ENCODE measurements around the gene KCTD19. TPM values are rescaled to one million over a fixed set of nuclear protein-coding genes. Genes with fewer than 3 reads are reported as not detected.
"Not testable (repeated sequence)": the region's sequence is repeated elsewhere in the genome, so short reads cannot be mapped to it uniquely, and the experiment has no call there.

The KCTD19 gene
- 1 to 10 TPM; 1.8 to 2.0 TPM for total RNA-seq

DNA sequence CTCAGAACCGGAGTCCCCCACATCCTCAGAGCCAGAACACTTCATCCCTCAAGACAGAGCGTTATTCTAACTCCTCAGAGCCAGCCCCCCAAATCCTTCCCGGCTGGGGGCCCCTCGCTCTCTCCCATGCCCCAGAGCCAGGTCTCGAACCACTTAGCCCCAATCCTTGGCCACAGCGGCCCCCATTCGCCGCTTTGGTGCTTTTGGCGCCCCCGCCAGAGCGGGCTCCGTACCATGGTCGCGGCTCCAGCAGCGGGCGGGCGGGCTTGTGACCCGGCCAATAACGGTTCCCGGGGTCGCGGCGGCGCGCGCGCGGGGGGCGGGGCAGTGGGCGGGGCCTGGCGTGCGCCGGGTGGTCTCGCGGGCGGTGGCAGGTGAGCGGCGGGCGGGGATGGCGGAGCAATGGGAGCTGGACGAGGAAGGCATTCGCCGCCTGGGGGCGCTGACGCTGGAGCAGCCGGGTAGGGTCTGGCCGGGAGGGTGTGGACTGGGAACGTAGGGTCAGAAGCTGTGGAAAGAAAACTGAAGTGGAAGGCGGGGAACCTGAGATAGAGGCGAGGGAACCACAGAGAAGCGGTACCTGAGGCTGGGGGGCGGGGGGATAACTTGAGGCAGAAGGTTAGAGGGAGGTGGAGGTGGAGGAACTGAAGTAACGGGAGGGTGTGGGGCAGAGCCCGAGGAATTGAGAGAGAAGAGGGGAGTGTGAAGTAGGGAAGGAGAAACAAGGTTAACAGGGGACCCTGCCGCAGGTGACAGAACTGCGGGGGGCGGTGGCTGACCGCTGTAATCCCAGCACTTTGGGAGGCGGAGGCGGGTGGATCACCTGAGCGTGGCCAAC lies at the start of gene KCTD19, which contains the start of gene LRRC36:
Gene KCTD19, minus strand, starts transcription at position 270 of the 838 bp plus-strand sequence. Its CDS starts 34 bp downstream, at position 236.
Gene LRRC36, plus strand, starts transcription at position 344 of the 838 bp plus-strand sequence. Its CDS starts 48 bp downstream, at position 392.
- Mint-ChIP-seq H3K27ac (peak within 1 kb of the TSS; percentile 72), H3K9me3 (ENCODE audit: low read depth) (no peaks in the 10 kb centered on the region), H3K4me3 (peak within 1 kb of the TSS; percentile 76), H3K36me3 (ENCODE audit: low read depth) (no peaks in the 10 kb centered on the region), H3K4me1 (peaks cover 7% of the 10 kb centered on the region), H3K27me3 (peaks cover 38% of the 10 kb centered on the region)
- DNase-seq: peak; percentile 82
- ChIA-PET CTCF (interaction anchor here (0.5 to 4.0 kb wide), 15 partner anchors 13 to 658 kb away, joined by 3 to 19 read pairs (median 3); no protein-coding TSS in a partner anchor), POLR2A (interaction anchor here (0.7 kb wide), 1 partner anchor 36 kb away, joined by 3 read pairs; no protein-coding TSS in a partner anchor)
- intact Hi-C loops (cut with DNase I, micrococcal nuclease): loop anchor here in 1 of 2 experiments (1.0 kb wide), 1 partner anchor 47 kb away; the partner anchor contains the start of gene PLEKHG4
- peak; percentile 91 for ATAC-seq

DNA sequence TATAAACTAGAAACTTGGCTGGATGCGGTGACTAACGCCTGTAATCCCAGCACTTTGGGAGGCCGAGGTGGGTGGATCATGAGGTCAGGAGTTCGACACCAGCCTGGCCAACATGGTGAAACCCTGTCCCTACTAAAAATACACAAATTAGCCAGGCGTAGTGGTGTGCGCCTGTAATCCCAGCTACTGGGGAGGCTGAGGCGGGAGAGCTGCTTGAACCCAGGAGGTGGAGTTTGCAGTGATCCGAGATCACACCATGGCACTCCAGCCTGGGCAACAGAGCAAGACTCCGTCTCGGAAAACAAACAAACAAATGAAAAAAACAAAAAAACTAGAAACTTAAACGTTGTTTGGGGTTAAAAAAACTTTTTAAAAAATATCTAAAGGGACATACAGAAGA lies 49.5 kb upstream of the KCTD19 start:
- H3K27ac Mint-ChIP-seq; POLR2A ChIA-PET; H3K36me3 Mint-ChIP-seq (ENCODE audit: low read depth); ATAC-seq; H3K4me3 Mint-ChIP-seq; H3K27me3 Mint-ChIP-seq; H3K9me3 Mint-ChIP-seq (ENCODE audit: low read depth); intact Hi-C loops (cut with DNase I, micrococcal nuclease); DNase-seq; CTCF ChIA-PET; H3K4me1 Mint-ChIP-seq: not testable (repeated sequence)

DNA sequence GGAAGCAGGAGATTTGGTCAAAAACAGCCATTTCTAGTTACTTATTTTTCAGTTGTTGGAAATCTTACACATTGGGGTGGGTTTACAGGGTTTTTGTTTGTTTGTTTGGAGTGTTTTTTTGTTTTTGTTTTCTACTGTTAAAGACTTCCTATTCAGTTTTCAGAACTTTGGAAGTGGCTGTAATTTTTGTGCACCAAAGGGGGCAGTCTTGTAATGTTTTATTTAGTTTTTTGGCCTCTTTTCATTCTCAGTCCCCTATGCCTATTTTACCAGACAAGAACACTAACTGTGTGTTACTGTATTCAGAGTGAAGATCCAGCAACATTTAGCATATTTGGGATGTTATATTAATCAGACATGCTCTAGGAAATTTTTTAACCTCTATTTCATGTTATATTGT lies 46.1 kb upstream of the KCTD19 start:
- ChIA-PET CTCF (interaction anchor here (0.7 to 2.3 kb wide), 9 partner anchors 13 to 96 kb away, joined by 3 to 6 read pairs (median 4); partner anchors contain the start of gene ZDHHC1), POLR2A (interaction anchor here (0.7 kb wide), 1 partner anchor 19 kb away, joined by 7 read pairs; no protein-coding TSS in a partner anchor)
- DNase-seq (no peak), ATAC-seq (no peak)
- H3K27ac Mint-ChIP-seq: no peak overlapping the region
- H3K4me1 Mint-ChIP-seq: no peaks in the 10 kb centered on the region
- intact Hi-C loops (cut with DNase I, micrococcal nuclease): no loop called here
- H3K4me3 Mint-ChIP-seq: no peak overlapping the region
- no peaks in the 10 kb centered on the region for H3K36me3 Mint-ChIP-seq (ENCODE audit: low read depth)
- H3K9me3 Mint-ChIP-seq (ENCODE audit: low read depth): no peaks in the 10 kb centered on the region
- H3K27me3 Mint-ChIP-seq: peaks cover 7% of the 10 kb centered on the region

DNA sequence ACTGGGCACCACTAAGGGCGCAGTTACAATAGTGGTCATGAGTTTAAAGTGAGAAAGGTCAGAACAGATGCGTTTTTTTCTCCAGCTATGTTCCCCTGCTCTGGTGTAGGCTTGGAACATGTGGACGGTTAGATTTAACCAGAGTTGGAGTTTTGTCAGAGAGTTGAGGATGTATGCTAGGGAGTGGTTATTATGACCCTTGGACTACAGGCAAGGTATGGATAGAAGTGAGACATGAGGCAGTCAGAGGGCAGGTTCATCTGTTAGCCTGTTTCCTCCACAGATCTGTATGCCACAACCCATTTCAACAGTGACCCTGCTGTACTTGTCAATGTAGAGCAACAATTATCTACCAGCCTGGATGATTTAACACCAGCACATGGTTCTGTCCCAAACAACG lies 44.1 kb upstream of the KCTD19 start:
- Mint-ChIP-seq H3K4me1 (peaks cover 2% of the 10 kb centered on the region), H3K9me3 (ENCODE audit: low read depth) (no peaks in the 10 kb centered on the region), H3K27me3 (peaks cover 4% of the 10 kb centered on the region), H3K4me3 (no peak overlapping the region), H3K27ac (no peak overlapping the region), H3K36me3 (ENCODE audit: low read depth) (no peaks in the 10 kb centered on the region)
- POLR2A ChIA-PET: no interaction called here
- ATAC-seq: no peak
- CTCF ChIA-PET: interaction anchor here (0.6 kb wide), 1 partner anchor 19 kb away, joined by 3 read pairs; no protein-coding TSS in a partner anchor
- intact Hi-C loops (cut with DNase I, micrococcal nuclease): no loop called here
- DNase-seq: no peak

DNA sequence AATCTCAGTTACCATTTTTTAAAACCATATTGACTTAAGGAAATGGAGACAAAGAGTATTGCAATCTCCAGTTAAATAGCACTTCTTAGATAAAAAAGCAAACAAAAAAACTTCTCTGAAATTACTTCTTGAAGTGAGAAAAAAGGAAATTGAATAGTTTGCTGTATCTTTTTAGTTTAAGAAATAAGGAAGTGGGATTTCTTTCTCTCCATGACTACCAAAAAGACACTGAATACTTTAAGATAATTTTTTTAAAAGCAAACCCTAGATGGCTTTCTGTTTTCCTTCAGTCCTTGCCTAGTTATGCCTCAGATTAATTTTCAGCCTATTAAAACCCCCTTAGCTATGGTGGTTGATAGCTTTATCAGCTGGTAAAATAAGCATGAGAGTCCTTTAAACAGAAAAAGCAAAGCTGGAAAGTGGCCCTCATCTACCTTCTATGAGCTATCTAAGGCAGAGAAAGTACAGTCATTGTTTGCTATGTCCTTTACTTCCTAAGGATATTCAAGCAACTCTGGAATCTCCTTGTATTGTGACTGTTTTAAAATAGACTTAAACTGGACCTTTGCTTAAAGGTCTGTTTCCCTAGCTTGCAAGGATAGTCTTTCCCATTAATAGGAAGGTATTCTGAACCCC lies 38.2 kb upstream of the KCTD19 start:
- ChIA-PET CTCF (interaction anchor here (1.1 to 1.5 kb wide), 2 partner anchors 8 to 35 kb away, joined by 3 to 4 read pairs; no protein-coding TSS in a partner anchor), POLR2A (interaction anchor here (0.6 kb wide), 1 partner anchor 597 kb away, joined by 3 read pairs; no protein-coding TSS in a partner anchor)
- intact Hi-C loops (cut with DNase I, micrococcal nuclease): loop anchor here in 1 of 2 experiments (2.0 to 10.0 kb wide), 3 partner anchors 16 to 220 kb away; no protein-coding TSS in a partner anchor
- Mint-ChIP-seq H3K4me3 (no peak overlapping the region), H3K27ac (no peak overlapping the region), H3K4me1 (peaks cover 8% of the 10 kb centered on the region), H3K36me3 (ENCODE audit: low read depth) (no peaks in the 10 kb centered on the region), H3K27me3 (no peaks in the 10 kb centered on the region), H3K9me3 (ENCODE audit: low read depth) (no peaks in the 10 kb centered on the region)
- DNase-seq: no peak
- no peak for ATAC-seq

DNA sequence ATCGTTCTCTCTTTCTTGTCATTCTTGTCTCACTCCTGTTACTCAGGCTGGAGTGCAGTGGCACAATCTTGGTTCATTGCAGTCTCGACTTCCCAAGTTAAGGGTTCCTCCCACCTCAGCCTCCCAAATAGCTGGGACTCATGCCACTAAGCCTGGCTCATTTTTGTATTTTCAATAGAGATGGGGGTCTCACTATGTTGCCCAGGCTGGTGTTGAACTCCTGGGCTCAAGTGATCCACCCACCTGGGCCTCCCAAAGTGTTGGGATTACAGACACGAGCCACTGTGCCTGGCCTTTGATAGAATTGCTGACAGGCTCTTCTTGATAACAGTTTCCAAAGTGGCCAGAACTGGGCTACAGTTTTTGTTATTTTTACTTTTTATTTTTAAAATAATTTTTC lies 34.5 kb upstream of the KCTD19 start:
- Mint-ChIP-seq H3K27ac (no peak overlapping the region), H3K36me3 (ENCODE audit: low read depth) (no peaks in the 10 kb centered on the region), H3K27me3 (peaks cover 5% of the 10 kb centered on the region), H3K4me1 (peaks cover 10% of the 10 kb centered on the region), H3K9me3 (ENCODE audit: low read depth) (no peaks in the 10 kb centered on the region), H3K4me3 (no peak overlapping the region)
- intact Hi-C loops (cut with DNase I, micrococcal nuclease): loop anchor here in 1 of 2 experiments (10.0 kb wide), 1 partner anchor 224 kb away; no protein-coding TSS in a partner anchor
- no peak for DNase-seq
- CTCF ChIA-PET: no interaction called here
- POLR2A ChIA-PET: no interaction called here
- no peak for ATAC-seq

DNA sequence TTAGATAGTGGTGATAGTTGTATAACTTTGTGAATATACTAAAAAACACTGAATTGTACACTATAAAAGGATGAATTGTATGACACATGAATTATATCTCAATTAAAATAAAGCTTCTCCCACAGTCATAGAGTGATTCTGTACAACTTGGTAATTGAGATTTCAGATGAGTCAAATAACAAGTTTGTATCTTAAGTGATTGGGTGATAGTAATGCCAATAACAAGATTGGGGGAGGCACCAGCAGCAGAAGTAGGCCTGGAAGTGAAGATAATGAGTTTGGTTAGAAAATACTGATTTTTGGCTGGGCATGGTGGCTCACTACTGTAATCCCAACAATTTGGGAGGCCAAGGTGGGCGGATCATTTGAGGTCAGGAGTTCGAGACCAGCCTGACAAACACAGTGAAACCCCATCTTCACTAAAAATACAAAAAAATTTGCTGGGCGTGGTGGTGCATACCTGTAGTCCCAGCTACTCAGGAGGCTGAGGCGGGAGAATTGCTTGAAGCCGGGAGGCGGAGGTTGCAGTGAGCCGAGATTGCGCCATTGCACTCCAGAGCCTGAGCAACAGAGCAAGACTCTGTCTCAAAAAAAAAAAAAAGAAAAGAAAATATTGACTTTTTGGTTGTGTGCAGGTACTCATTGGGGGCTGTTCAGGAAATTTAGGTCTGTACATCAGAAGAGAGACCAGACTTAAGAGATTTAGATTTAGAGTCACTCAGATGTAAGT lies 33.2 kb upstream of the KCTD19 start:
- H3K9me3 Mint-ChIP-seq (ENCODE audit: low read depth); H3K4me3 Mint-ChIP-seq; H3K27ac Mint-ChIP-seq; H3K4me1 Mint-ChIP-seq; DNase-seq; H3K36me3 Mint-ChIP-seq (ENCODE audit: low read depth); H3K27me3 Mint-ChIP-seq; ATAC-seq: not testable (repeated sequence)
- POLR2A ChIA-PET: interaction anchor here (0.7 kb wide), 1 partner anchor 67 kb away, joined by 4 read pairs; no protein-coding TSS in a partner anchor
- intact Hi-C loops (cut with DNase I, micrococcal nuclease): loop anchor here in 1 of 2 experiments (10.0 kb wide), 2 partner anchors 225 to 325 kb away; no protein-coding TSS in a partner anchor
- CTCF ChIA-PET: interaction anchor here (0.9 kb wide), 1 partner anchor 13 kb away, joined by 4 read pairs; no protein-coding TSS in a partner anchor

DNA sequence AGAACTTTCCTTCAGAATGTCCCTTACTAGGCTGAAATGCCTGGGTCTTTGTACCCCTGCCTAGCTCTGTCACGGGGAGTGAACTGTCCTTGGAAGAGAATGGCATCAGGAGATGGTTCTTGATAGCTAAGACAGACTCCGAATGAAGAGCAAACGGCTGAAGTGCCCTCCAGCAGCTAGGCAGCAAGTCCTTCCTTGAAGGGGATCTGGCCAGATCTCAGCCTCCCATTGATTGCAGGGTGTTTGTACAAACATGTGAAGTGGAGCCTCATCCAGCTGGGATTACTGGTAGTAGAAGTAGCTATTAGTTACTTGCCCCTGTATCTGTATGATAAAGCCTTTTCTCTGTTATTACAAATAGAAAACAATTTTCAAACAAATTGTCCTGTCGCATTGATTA lies 31.0 kb upstream of the KCTD19 start:
- H3K27me3 Mint-ChIP-seq: peaks cover 6% of the 10 kb centered on the region
- H3K27ac Mint-ChIP-seq: no peak overlapping the region
- ChIA-PET CTCF (interaction anchor here (0.7 to 1.5 kb wide), 3 partner anchors 18 to 73 kb away, joined by 3 to 4 read pairs (median 4); partner anchors contain the start of gene TPPP3), POLR2A (no interaction called here)
- ATAC-seq (no peak), DNase-seq (no peak)
- no peaks in the 10 kb centered on the region for H3K36me3 Mint-ChIP-seq (ENCODE audit: low read depth)
- intact Hi-C loops (cut with DNase I, micrococcal nuclease): loop anchor here in 1 of 2 experiments (2.0 to 10.0 kb wide), 2 partner anchors 21 to 327 kb away; no protein-coding TSS in a partner anchor
- H3K4me1 Mint-ChIP-seq: peaks cover 2% of the 10 kb centered on the region
- no peak overlapping the region for H3K4me3 Mint-ChIP-seq
- H3K9me3 Mint-ChIP-seq (ENCODE audit: low read depth): no peaks in the 10 kb centered on the region

DNA sequence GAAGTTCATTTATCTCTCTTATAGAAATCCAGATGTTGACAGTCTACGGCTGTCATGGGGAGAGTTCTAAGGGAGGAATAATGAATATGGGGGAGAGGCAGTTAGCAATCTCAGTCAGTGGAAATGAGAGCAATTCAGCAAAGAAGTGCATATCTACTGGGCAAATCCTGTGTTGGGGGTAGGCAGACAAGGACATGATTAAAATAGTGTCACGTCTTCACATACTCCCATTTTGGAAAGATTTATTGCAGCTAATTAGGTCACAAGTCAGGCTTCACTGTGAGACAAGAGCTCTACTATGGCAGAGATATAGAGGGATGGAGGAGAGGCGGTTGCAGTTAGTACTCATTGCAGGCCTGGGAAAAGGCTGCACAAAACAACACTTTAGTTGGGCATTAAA lies 29.9 kb upstream of the KCTD19 start:
- Mint-ChIP-seq H3K4me1 (peaks cover 2% of the 10 kb centered on the region), H3K9me3 (ENCODE audit: low read depth) (no peaks in the 10 kb centered on the region), H3K27ac (no peak overlapping the region), H3K36me3 (ENCODE audit: low read depth) (no peaks in the 10 kb centered on the region), H3K27me3 (peaks cover 6% of the 10 kb centered on the region), H3K4me3 (no peak overlapping the region)
- no peak for ATAC-seq
- POLR2A ChIA-PET: no interaction called here
- CTCF ChIA-PET: interaction anchor here (0.7 to 1.5 kb wide), 4 partner anchors 9 to 43 kb away, joined by 3 to 4 read pairs (median 3); partner anchors contain the start of gene TPPP3
- DNase-seq: no peak
- intact Hi-C loops (cut with DNase I, micrococcal nuclease): loop anchor here in 1 of 2 experiments (2.0 to 10.0 kb wide), 2 partner anchors 22 to 328 kb away; no protein-coding TSS in a partner anchor

DNA sequence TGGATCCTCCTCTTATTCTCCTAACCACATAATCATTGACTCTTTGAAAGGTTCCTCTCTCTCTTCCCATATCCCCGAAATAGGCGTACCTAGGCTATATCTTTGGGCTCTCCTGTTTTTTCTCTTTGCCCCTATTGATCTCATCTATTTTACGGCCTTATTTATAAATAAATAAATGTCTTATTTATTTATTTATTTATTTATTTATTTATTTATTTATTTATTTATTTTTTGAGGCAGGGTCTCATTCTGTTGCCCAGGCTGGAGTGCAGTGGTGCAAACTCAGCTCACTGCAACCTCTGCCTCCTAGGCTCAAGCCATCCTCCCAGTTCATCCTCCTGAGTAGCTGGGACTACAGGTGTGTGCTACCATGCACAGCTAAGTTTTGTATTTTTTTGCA lies 25.9 kb upstream of the KCTD19 start:
- not testable (repeated sequence) for H3K9me3 Mint-ChIP-seq (ENCODE audit: low read depth); DNase-seq; ATAC-seq; H3K4me3 Mint-ChIP-seq; H3K36me3 Mint-ChIP-seq (ENCODE audit: low read depth); H3K27me3 Mint-ChIP-seq; H3K4me1 Mint-ChIP-seq; H3K27ac Mint-ChIP-seq
- intact Hi-C loops (cut with DNase I, micrococcal nuclease): loop anchor here in 1 of 2 experiments (10.0 kb wide), 1 partner anchor 332 kb away; no protein-coding TSS in a partner anchor
- ChIA-PET CTCF (interaction anchor here (0.9 to 2.6 kb wide), 5 partner anchors 18 to 74 kb away, joined by 3 to 10 read pairs (median 4); partner anchors contain the start of genes KCTD19 and LRRC36), POLR2A (interaction anchor here (0.6 kb wide), 1 partner anchor 19 kb away, joined by 4 read pairs; no protein-coding TSS in a partner anchor)
